ENCODE data around the gene PLEKHG4B.
"Not testable (repeated sequence)": the region's sequence is repeated elsewhere in the genome, so short reads cannot be mapped to it uniquely, and the experiment has no call there.

The PLEKHG4B gene

DNA sequence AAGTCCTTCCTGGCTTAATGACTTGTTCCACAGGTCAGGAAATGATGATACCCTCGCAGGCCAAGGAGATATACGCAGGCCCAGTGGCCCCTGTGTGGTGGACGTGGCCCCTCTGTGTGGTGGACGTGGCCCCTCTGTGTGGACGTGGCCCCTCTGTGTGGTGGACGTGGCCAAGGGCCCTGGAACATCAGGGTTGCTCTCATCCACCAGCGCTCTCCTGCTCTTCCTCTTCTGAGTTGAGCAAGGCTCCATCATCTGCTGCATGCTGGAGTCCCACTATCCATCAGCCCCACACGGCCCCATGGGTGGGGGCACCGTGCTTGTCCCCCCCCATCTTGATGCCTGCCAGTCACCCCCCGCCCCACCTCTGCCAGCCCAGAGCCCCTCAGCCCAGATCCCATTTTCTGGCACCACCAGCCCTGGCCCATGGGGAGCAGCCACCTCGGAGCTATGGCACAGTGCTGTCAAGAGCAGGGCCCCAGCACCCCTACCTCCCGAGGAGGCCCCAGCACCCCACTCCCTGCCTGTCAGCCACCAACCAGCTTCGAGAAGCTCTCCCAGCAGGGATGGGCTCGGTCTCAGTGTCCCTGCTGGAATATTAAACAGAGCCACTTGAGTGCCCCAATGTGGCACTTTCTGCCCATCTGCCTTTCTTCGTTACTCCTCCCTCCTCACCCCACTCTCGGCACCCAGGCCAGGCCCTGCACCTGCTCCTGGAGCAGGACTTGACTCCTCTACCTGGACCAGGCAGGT lies 107.4 kb downstream of the PLEKHG4B start:
- no peak for DNase-seq (ENCODE audit: low read depth, low spot score)

GRCh38 chr5:199950-200645 lies 108.1 kb downstream of the PLEKHG4B start:
- no peak for DNase-seq (ENCODE audit: low read depth, low spot score)

DNA sequence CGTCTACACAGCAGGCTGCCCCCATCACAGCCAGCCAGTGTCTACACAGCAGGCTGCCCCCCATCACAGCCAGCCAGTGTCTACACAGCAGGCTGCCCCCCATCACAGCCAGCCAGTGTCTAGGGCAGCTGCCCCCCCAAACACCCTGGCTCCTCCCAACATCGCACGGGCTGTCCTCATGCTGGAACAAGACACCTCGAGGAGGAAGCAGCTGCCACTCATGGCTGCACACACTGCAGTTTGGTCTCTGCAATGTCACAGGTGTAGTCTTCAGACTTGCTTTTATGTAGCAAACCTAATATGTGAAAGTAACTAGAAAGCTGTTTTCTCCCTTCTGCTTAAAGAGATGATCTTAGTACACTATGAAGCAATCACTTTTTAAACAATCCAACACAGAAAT lies 109.0 kb downstream of the PLEKHG4B start:
- DNase-seq (ENCODE audit: low read depth, low spot score) = no peak

DNA sequence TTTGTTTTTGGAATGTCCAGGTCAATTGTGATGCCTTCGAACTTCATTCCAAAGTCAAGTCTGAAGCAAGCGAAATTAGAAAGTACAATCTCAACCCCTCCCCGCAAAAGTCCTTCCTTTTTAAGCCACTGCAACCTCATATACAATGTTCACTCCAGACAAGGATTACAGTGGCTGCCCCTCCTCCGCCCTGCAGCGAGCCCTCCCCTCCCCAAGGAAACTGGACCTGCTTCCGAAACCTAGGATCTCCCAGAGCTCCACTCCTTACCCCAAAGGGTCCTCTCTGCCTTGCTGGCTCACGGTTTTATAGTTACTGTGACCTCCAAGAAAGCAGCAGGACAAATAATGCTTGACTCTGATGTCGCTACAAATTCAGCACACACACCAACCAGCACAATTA lies 109.7 kb downstream of the PLEKHG4B start:
- no peak for DNase-seq (ENCODE audit: low read depth, low spot score)

DNA sequence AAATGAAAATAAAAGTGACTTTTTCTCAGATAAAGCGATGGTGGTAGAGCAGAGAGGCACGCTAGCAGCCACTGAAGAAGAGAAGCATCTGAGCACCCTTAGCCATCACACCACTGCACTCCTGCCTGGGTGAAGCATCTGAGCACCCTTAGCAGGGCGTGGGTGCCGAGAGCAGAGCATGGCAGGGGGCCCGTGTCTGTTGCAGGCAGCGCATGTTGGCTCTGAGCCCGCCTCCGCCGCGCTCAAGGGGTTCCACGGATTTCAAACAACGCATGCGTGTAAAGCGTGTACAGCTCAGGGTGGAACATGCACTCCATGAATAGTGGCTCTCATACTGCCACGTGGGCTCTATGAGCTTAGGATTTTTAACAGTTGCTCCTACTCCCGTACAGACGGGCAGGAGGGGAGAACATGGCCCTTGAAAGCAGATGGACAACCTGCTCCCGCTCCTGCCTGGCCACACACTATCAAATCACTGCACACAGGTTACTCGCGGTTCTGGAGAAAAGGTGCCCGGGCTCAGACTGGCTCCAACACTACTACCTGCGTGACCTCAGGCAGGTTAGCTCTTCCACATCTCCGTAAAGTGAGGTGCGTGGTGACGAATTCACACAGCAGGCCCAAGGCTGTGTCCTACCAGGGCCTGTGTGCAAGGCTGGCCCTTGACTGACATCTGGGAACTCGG lies 111.4 kb downstream of the PLEKHG4B start:
- DNase-seq (ENCODE audit: low read depth, low spot score) = no peak

- no peak for DNase-seq (ENCODE audit: low read depth, low spot score)
Observed at GRCh38 chr5:204001-204400, 112.0 kb downstream of the PLEKHG4B start.

DNA sequence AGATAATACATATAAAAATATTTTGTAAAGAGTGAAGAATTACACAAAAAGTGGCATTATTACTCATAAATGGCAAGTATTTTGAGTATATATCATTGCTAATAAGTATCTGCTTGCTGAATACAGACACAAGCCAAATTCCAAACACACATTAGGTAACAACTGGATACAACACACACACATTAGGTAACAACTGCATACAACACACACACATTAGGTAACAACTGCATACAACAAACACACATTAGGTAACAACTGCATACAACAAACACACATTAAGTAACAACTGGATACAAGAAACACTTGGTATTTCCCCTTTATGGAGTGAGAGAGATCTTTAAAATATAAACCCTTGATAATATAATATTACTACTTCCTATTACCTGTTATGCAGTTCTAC lies 112.5 kb downstream of the PLEKHG4B start:
- DNase-seq (ENCODE audit: low read depth, low spot score) = no peak

- DNase-seq (ENCODE audit: low read depth, low spot score) = no peak
Observed at GRCh38 chr5:204966-205670, 113.2 kb downstream of the PLEKHG4B start.

- DNase-seq (ENCODE audit: low read depth, low spot score) = no peak
Observed at GRCh38 chr5:206406-206805, 114.4 kb downstream of the PLEKHG4B start.

GRCh38 chr5:206927-207536 lies 115.1 kb downstream of the PLEKHG4B start:
- DNase-seq (ENCODE audit: low read depth, low spot score) = no peak

GRCh38 chr5:207599-207998 lies 115.6 kb downstream of the PLEKHG4B start:
- no peak for DNase-seq (ENCODE audit: low read depth, low spot score)

GRCh38 chr5:208449-209114 lies 116.6 kb downstream of the PLEKHG4B start:
- DNase-seq (ENCODE audit: low read depth, low spot score) = no peak

DNA sequence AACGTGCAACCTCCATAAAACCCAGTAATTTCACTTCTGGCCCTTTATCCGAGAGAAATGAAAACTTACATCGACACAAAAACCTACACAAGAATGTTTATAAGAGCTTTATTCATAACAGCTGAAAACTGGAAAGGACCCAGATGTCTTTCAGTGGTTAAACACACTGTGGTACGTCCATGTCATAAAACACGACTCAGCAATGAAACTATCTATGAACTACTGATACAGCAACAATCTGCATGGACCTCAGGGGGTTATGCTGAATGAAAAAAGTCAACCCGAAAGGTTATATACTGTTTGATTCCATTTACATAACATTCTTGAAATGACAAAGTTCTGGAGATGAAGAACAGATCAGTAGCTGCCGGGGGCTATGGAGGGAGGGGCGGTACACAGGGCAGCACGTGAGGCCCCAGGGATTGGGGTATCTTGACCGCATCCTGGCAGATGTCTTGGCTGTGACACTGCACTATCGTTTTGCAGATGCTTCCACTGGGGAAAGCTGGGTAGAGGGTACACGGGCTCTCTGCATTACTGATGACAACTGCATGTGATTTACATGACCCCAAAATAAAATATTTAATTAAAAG lies 121.9 kb downstream of the PLEKHG4B start:
- no peak for DNase-seq (ENCODE audit: low read depth, low spot score)

- DNase-seq (ENCODE audit: low read depth, low spot score) = not testable (repeated sequence)
Observed at GRCh38 chr5:215256-215655, 123.3 kb downstream of the PLEKHG4B start.

- not testable (repeated sequence) for DNase-seq (ENCODE audit: low read depth, low spot score)
Observed at GRCh38 chr5:216076-216475, 124.1 kb downstream of the PLEKHG4B start.

DNA sequence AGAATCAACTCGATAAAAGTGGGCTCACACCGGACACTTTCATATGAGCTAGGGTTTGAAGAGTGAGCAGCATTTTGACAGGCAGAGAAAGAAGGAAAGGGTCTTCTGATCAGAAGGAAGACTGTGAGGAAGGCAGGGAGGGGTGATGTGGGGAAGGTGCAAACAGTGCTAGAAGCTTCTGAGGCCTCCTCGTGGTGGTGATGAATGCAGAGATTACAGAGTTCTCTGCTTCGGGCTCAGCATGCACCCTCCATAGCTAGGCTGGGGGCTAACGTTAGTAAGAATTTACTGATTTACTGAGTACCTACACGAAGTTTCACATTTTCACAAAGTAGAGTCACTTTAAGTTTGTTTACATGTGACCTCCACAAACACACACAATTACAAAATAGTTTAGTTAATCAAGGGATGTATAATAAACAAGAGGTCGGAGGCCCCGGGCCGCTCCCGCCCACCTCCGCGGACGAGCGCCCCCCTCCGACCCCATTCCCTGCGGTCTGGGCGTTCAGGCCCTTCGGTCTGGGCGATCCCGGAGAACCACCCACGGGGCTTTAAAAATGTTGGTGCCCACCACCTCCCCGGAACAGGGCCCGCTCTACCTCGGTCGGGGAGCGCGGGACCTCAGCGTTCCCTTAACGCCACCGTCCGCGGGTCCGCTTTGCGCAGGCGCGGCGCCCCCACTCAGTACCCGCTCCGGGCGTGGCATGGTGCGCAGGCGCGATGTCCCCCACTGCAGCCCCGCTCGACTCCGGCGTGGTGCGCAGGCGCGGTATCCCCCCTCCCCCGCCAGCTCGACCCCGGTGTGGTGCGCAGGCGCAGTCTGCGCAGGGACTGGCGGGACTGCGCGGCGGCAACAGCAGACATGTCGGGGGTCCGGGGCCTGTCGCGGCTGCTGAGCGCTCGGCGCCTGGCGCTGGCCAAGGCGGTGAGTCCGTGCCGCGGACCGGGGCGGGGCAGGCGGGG lies 125.8 kb downstream of the PLEKHG4B start, which contains the start of the genes CCDC127 and SDHA:
CCDC127 (minus strand) TSS at position 660 of the 963 bp plus-strand sequence. CDS start 1,304 bp downstream, outside the sequence.
SDHA (plus strand) TSS at position 827 of the 963 bp plus-strand sequence; CDS start at position 863, 36 bp downstream.
- DNase-seq (ENCODE audit: low read depth, low spot score) = peak; percentile 96

DNA sequence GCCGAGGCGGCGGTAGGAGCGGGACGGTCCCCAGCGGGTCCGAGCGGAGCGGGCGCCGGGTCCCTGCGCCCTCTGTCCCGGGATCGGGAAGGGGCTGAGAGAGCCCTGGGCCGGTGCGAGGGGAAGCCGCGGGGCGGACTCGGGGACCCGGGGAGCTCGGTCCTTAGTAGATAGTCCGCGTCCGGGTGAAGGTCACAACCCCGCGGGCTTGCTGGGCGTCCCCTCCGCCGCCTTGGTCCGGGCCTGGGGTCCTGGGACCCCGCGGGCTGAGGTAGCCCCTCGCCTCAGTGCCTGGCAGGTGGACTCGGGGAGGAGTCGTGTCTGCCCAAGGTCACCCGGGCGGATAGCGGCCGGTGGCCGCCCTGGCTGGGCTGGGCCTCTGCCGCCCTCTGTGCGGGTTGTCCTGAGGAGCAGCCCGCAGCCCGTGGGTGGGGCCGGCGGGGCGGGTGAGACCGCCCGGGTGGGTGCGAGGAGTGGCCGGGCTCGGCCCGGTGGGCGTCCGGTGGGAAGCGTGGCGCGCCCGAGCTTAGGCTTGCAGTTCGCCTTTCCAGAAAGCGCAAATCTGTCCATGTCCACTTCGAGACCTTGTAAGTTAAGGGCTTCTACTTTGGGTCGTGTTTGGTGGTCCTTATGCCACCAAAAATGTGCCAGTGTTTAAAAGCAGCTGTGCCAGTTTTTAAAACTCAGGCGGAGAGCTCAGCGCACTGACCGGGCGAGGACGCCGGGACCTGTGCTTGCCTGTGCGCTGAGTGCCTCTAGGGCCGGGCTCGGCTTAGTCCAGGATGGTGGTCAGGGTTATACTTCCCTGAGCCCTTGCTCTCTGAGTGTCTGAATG lies 126.7 kb downstream of the PLEKHG4B start:
- DNase-seq (ENCODE audit: low read depth, low spot score) = no peak

DNA sequence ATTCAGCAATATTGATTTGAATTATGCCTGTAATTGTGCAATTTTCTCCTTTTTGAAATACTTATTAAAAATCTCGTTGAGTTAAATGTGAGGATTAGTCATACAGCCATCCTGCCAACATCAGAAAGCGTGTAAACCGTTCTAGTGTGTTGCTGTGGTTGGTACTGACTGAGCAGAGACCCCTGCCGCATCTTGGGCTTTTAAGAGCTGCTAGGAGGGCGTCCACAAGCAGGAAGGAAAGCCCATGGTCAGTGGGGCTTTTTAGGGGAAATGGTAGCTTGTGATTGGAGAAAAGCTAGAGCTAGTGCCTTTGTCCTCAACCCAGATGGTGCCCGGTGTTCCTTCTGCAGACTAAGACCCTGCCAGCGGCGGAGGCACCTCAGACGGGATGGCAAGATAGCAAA lies 127.5 kb downstream of the PLEKHG4B start:
- no peak for DNase-seq (ENCODE audit: low read depth, low spot score)

Measured in activated naive CD8-positive, alpha-beta T cell treated with anti-CD3 and anti-CD28 coated beads, Interleukin-2, amount 50 U/mL, for 16 hours (primary cell).